Vein endothelial cell (primary cell): ENCODE results near the gene HIKESHI. TPM values are rescaled to one million over a fixed set of nuclear protein-coding genes. Genes with fewer than 3 reads are reported as not detected.

Source experiments
- small RNA-seq: library from RNA; depleted of rRNA; stranded (forward); fragments of <200 nt; gene quantifications from one replicate; pipeline ENCODE3, GENCODE V24; 2012
- total RNA-seq: library from RNA; depleted of rRNA; stranded (reverse); fragments of >200 nt; gene quantifications from 2 replicates; pipeline ENCODE4 v1.2.3, GENCODE V29; 2012

The HIKESHI gene, protein sequence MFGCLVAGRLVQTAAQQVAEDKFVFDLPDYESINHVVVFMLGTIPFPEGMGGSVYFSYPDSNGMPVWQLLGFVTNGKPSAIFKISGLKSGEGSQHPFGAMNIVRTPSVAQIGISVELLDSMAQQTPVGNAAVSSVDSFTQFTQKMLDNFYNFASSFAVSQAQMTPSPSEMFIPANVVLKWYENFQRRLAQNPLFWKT
- 50.5 and 50.6 TPM in 2 replicates for total RNA-seq

DNA sequence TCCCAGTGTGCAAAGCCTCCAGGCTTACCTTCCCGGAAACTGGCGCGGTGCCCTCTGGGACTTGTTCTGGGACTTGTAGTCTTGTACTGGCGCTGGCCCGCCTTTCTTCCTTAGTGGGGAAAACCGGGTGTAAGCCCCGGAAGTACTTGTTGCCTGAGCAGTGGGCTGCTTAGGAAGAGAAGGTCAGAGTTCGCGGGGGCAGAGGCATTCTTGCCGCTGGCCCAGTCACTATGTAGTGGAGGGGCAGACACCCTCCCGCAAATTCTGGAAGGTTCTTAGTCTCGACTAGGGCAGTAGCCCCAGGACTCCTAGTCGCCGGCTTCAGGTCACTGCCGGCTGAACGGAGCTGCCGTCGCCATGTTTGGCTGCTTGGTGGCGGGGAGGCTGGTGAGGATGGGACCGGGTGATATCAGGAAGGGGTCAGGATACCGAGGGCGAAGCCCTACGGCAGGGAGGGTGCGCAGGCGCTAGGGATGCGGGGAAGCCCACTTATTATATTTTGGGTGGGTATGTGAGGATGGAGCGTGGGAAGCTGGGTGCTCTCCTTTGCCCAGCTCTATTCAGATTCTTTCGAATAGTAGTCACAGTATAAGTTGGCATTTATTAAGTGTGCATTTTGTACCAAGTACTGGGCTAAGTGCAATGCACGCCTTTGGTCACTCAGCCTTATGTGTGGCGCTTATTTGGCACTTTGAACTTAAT lies at the start of gene HIKESHI:
TSS of gene HIKESHI (plus strand) at position 149 of the 702 bp plus-strand sequence. CDS start at position 358, 209 bp downstream.

GRCh38 chr11:86374586-86374985 lies 72.5 kb downstream of the HIKESHI start, which contains the start of gene CCDC81:
CCDC81 (plus strand) TSS chr11:86374887; CDS start chr11:86375164, 277 bp downstream.

Small RNAs within 50 kb of the gene (small RNA-seq; reads per million reads assigned to genes)
- gene RN7SL225P, result not detected

Other genes with a start within 250 kb of the HIKESHI start
- gene PICALM, start 233.2 kb upstream of the HIKESHI start, total RNA-seq, result 237 and 254 TPM in 2 replicates
- 11.1 and 16.9 TPM in 2 replicates for gene EED, start 57.5 kb upstream of the HIKESHI start, total RNA-seq
- gene CCDC81, start 72.6 kb downstream of the HIKESHI start, total RNA-seq, result 0.65 and 0.96 TPM in 2 replicates